Natural killer cell (primary cell): ENCODE measurements around the gene CRYGC. TPM values are rescaled to one million over a fixed set of nuclear protein-coding genes. Genes with fewer than 3 reads are reported as not detected.

ENCODE experiments used
- ATAC-seq, 3 donors: fragments of 150-1000 bp in 2 of 3; fragments of 200-7000 bp in 1 of 3; cut with Tn5 transposase; 1 replicate in 1 of 3; 2 replicates in 2 of 3; pipeline ENCODE4 v1.10.0; 2021; ENCODE audit warnings: mild to moderate bottlenecking in 2 of 3, moderate library complexity in 2 of 3
- DNase-seq, 2 donors: peaks; one replicate each; pipeline versions ENCODE4 v3.0.0 to v3.0.0-alpha.2; 2013 to 2021; ENCODE audit warnings: mixed read lengths in 1 of 2
- H3K27ac ChIP-seq: one replicate; pipeline ENCODE4 v1.5.1; 2013; ENCODE audit warnings: mild to moderate bottlenecking, low read length
- H3K27me3 ChIP-seq: one replicate; pipeline ENCODE4 v1.6.1; 2013; ENCODE audit warnings: low read length; ENCODE audit not compliant: control insufficient read depth, insufficient read depth
- H3K36me3 ChIP-seq: one replicate; pipeline ENCODE4 v1.6.1; 2013; ENCODE audit warnings: low read length; ENCODE audit not compliant: control insufficient read depth, insufficient read depth
- H3K4me1 ChIP-seq: one replicate; pipeline ENCODE4 v1.6.1; 2013; ENCODE audit warnings: low read length; ENCODE audit not compliant: control insufficient read depth, insufficient read depth
- H3K4me3 ChIP-seq: one replicate; pipeline ENCODE4 v1.5.1; 2013; ENCODE audit warnings: low read length
- H3K9me3 ChIP-seq: one replicate; pipeline ENCODE4 v1.6.1; 2013; ENCODE audit warnings: low read length; ENCODE audit not compliant: control insufficient read depth, insufficient read depth
- H3K27ac Mint-ChIP-seq, 2 donors: one replicate each; pipeline ENCODE4 v1.8.0; 2022; ENCODE audit warnings: mild to moderate bottlenecking in 2 of 2, mixed read lengths in 2 of 2, moderate library complexity in 1 of 2
- H3K27me3 Mint-ChIP-seq, 2 donors: one replicate each; pipeline ENCODE4 v1.8.0; 2022; ENCODE audit warnings: low read depth in 2 of 2, mixed read lengths in 2 of 2
- H3K36me3 Mint-ChIP-seq: one replicate; pipeline ENCODE4 v1.8.0; 2022; ENCODE audit warnings: mixed read lengths
- H3K4me1 Mint-ChIP-seq, 2 donors: one replicate each; pipeline ENCODE4 v1.8.0; 2022; ENCODE audit warnings: mixed read lengths in 2 of 2
- H3K4me3 Mint-ChIP-seq: one replicate; pipeline ENCODE4 v1.8.0; 2022; ENCODE audit warnings: mild to moderate bottlenecking, moderate library complexity, mixed read lengths
- H3K9me3 Mint-ChIP-seq, 2 donors: one replicate each; pipeline ENCODE4 v1.8.0; 2022; ENCODE audit warnings: mixed read lengths in 2 of 2
- WGBS: methylation state at CpG from one replicate; pipeline ENCODE4 v1.1.7; 2013; ENCODE audit warnings: missing lambda C conversion rate; ENCODE audit not compliant: insufficient coverage; 5-methylcytosine and 5-hydroxymethylcytosine counted together
- intact Hi-C: fragments of 100-400 bp; cut with micrococcal nuclease; formaldehyde crosslinking; loops from one replicate; pipeline ENCODE4 v1.14.2; 2022
- total RNA-seq, 4 donors: library from RNA; stranded (reverse); fragments of 120-200 nt in 1 of 4; gene quantifications; one replicate each; pipeline versions ENCODE4 v1.2.3 to v1.2.4, GENCODE V29; 2013 to 2022
- TF ChIP-seq, protein P1 (sequence below): fragments of 200-600 bp; IDR thresholded peaks from one replicate; pipeline ENCODE4 v1.8.0; 2022; ENCODE audit warnings: antibody characterized with exemption

The CRYGC gene
- total RNA-seq, 3 donors from 2014 or later (not counting 1 experiment from before 2014, with no cell fraction given): not detected

DNA sequence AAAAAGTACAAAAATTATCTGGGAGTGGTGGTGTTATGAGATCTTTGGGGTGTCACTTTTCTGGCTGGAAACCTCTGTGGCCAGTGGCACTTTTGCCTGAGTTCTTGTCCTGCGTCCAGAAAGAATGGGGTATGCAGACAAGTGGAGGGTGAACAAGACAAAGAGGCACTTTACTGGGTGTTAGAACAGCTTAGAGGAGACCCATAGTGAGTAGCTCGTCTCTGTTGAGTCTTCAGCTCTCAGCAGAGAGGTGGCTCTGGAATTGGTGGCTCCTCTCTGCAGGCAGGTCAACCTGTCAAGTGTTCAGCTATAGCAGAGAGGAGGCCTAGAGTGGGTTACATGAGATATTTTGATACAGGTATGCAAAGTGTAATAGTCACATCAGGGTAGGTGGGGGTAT lies 31.4 kb downstream of the CRYGC start:
- H3K27ac Mint-ChIP-seq: no peak overlapping the region
- DNase-seq (no peak), ATAC-seq (no peak)
- Histone ChIP-seq H3K9me3 (no peaks in the 10 kb centered on the region), H3K27ac (no peak overlapping the region), H3K4me3 (no peak overlapping the region), H3K27me3 (no peaks in the 10 kb centered on the region), H3K36me3 (no peaks in the 10 kb centered on the region), H3K4me1 (peaks cover 14% of the 10 kb centered on the region)
- H3K9me3 Mint-ChIP-seq: no peaks in the 10 kb centered on the region
- intact Hi-C loops: no loop called here
- H3K36me3 Mint-ChIP-seq: no peaks in the 10 kb centered on the region
- H3K4me3 Mint-ChIP-seq: no peak overlapping the region
- TF ChIP-seq, protein P1, sequence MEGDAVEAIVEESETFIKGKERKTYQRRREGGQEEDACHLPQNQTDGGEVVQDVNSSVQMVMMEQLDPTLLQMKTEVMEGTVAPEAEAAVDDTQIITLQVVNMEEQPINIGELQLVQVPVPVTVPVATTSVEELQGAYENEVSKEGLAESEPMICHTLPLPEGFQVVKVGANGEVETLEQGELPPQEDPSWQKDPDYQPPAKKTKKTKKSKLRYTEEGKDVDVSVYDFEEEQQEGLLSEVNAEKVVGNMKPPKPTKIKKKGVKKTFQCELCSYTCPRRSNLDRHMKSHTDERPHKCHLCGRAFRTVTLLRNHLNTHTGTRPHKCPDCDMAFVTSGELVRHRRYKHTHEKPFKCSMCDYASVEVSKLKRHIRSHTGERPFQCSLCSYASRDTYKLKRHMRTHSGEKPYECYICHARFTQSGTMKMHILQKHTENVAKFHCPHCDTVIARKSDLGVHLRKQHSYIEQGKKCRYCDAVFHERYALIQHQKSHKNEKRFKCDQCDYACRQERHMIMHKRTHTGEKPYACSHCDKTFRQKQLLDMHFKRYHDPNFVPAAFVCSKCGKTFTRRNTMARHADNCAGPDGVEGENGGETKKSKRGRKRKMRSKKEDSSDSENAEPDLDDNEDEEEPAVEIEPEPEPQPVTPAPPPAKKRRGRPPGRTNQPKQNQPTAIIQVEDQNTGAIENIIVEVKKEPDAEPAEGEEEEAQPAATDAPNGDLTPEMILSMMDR: no peak
- 86% methylated on average over 2 of the region's 2 CpGs for WGBS
- peaks cover 19 to 24% of the 10 kb centered on the region in 2 donors for H3K4me1 Mint-ChIP-seq
- no peaks in the 10 kb centered on the region for H3K27me3 Mint-ChIP-seq

DNA sequence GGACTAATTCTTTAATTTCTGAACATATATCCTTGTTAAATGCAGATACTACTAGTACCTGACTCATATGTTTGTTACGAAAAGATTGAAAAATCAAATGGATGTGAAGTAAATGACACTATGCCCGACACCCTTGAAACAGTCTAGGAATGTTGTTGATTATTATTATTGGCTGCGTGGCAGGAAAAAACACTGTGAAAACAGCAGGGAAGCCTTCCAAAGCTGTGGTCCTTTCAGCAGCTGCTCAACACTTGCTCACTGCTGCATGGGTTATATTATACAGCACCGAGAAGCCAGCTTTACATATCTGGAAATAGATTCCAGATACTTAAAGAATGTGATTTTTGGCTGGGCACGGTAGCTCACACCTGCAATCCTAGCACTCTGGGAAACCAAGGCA lies 31.8 kb downstream of the CRYGC start:
- no peak overlapping the region for H3K27ac ChIP-seq
- TF ChIP-seq, protein P1: no peak
- H3K4me3 ChIP-seq: no peak overlapping the region
- no peak overlapping the region for H3K4me3 Mint-ChIP-seq
- 93% methylated on average over 5 of the region's 5 CpGs for WGBS
- no peaks in the 10 kb centered on the region for H3K27me3 ChIP-seq
- no peaks in the 10 kb centered on the region for H3K9me3 ChIP-seq
- no peak for DNase-seq
- intact Hi-C loops: no loop called here
- no peaks in the 10 kb centered on the region for H3K9me3 Mint-ChIP-seq
- H3K4me1 ChIP-seq: peaks cover 14% of the 10 kb centered on the region
- no peaks in the 10 kb centered on the region for H3K27me3 Mint-ChIP-seq
- no peaks in the 10 kb centered on the region for H3K36me3 ChIP-seq
- no peaks in the 10 kb centered on the region for H3K36me3 Mint-ChIP-seq
- no peak overlapping the region for H3K27ac Mint-ChIP-seq
- no peak for ATAC-seq
- peaks cover 19 to 24% of the 10 kb centered on the region in 2 donors for H3K4me1 Mint-ChIP-seq

DNA sequence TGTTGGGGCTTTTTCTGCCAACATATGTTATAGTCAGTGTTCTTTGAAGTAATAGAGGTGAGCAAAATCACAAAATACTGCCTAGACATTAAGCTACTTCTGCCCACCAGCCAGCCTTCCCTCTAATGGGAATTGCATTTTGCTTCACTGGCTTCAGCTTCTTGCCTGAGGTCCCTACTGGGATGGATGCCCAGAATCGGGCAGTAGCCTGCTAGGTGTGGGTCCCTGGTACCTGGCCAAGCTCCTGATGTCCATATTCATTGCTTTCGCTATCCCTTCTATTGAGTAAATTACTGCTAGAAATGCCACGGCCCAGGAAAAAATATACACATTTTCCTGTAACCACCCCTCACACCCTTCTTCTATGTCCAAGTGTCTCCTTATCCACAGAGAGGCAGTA lies 32.3 kb downstream of the CRYGC start:
- no peaks in the 10 kb centered on the region for H3K36me3 ChIP-seq
- Mint-ChIP-seq H3K27me3 (no peaks in the 10 kb centered on the region), H3K9me3 (no peaks in the 10 kb centered on the region), H3K27ac (no peak overlapping the region), H3K4me3 (no peak overlapping the region), H3K4me1 (peaks cover 19 to 24% of the 10 kb centered on the region in 2 donors), H3K36me3 (no peaks in the 10 kb centered on the region)
- no peak for ATAC-seq
- WGBS: 77% methylated on average over 3 of the region's 3 CpGs
- no peak overlapping the region for H3K4me3 ChIP-seq
- H3K4me1 ChIP-seq: peaks cover 14% of the 10 kb centered on the region
- no peak overlapping the region for H3K27ac ChIP-seq
- DNase-seq: no peak
- TF ChIP-seq, protein P1: no peak
- no peaks in the 10 kb centered on the region for H3K9me3 ChIP-seq
- intact Hi-C loops: no loop called here
- H3K27me3 ChIP-seq: no peaks in the 10 kb centered on the region

DNA sequence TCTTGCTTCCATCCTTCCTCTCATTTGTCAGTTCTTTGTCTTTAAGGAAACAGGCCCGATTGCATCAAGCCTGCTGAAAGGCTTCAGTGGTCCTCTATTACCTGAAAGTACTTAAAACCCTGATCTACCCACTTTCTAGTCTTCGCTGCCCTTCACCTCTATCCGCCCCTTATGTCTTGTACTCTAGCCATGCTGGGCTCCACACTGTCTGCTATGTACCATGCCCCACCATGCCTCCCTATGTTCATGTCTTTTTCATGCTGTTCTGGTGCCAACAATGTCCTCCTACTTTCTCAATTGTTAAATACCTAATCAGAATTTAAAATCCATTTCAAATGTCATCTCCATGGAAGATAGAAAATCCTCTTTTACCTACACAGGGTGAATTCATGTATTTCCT lies 33.5 kb downstream of the CRYGC start:
- peaks cover 9% of the 10 kb centered on the region for H3K4me1 ChIP-seq
- no peaks in the 10 kb centered on the region for H3K27me3 ChIP-seq
- Mint-ChIP-seq H3K27me3 (no peaks in the 10 kb centered on the region), H3K4me3 (no peak overlapping the region), H3K27ac (no peak overlapping the region), H3K4me1 (peaks cover 15% of the 10 kb centered on the region in 2 donors), H3K36me3 (no peaks in the 10 kb centered on the region), H3K9me3 (no peaks in the 10 kb centered on the region)
- no peak overlapping the region for H3K27ac ChIP-seq
- 77% methylated on average over 3 of the region's 3 CpGs for WGBS
- no peaks in the 10 kb centered on the region for H3K9me3 ChIP-seq
- H3K4me3 ChIP-seq: no peak overlapping the region
- no peak for DNase-seq
- H3K36me3 ChIP-seq: no peaks in the 10 kb centered on the region
- intact Hi-C loops: no loop called here
- TF ChIP-seq, protein P1: no peak
- ATAC-seq: no peak
